K562 (cell line): ENCODE measurements around the gene CEP120. TPM values are rescaled to one million over a fixed set of nuclear protein-coding genes. Genes with fewer than 3 reads are reported as not detected.

ENCODE experiments used
- ARHGAP35 ChIP-seq: fragments of 450-650 bp; IDR thresholded peaks from 2 replicates; pipeline ENCODE4 v1.6.1; 2018; ENCODE audit not compliant: partially characterized antibody
- ATF1 ChIP-seq, 2 experiments: fragments of 450-650 bp in 1 of 2; IDR thresholded peaks; 2 replicates each; pipeline ENCODE4 v1.6.1; 2016; ENCODE audit warnings: missing compliant biosample characterization in 1 of 2, missing genetic modification characterization in 1 of 2
- ATF6 ChIP-seq: sonication (generic); formaldehyde crosslinking; IDR thresholded peaks from 2 replicates; pipeline ENCODE4 v1.4.0; 2020; ENCODE audit warnings: mild to moderate bottlenecking, missing genetic modification reagents
- CBX2 ChIP-seq: fragments of 200-600 bp; sonication (generic); IDR thresholded peaks from one replicate; pipeline ENCODE4 v1.6.1; 2012; ENCODE audit warnings: mild to moderate bottlenecking, low read length, inconsistent platforms; ENCODE audit not compliant: insufficient read depth, poor library complexity, severe bottlenecking
- CHD1 ChIP-seq: fragments of 200-600 bp; sonication (generic); IDR thresholded peaks from one replicate; pipeline ENCODE4 v1.6.1; 2012; ENCODE audit warnings: mild to moderate bottlenecking, moderate library complexity, low read length, inconsistent platforms
- ERF ChIP-seq: fragments of 450-650 bp; formaldehyde crosslinking; IDR thresholded peaks from 2 replicates; pipeline ENCODE4 v1.4.0; 2020; ENCODE audit warnings: mild to moderate bottlenecking, mixed read lengths
- FOXP4 ChIP-seq: sonication (generic); formaldehyde crosslinking; IDR thresholded peaks from 2 replicates; pipeline ENCODE4 v1.8.0; 2022; ENCODE audit warnings: mild to moderate bottlenecking, missing genetic modification reagents, borderline replicate concordance
- HMGN3 ChIP-seq: IDR thresholded peaks from 2 replicates; pipeline ENCODE4 v1.6.1; 2011; ENCODE audit warnings: borderline replicate concordance, low read depth, mild to moderate bottlenecking, mixed read lengths, low read length; ENCODE audit not compliant: insufficient read length; ENCODE audit errors: extremely low read depth
- L3MBTL2 ChIP-seq: fragments of 450-650 bp; IDR thresholded peaks from 2 replicates; pipeline ENCODE4 v1.6.1; 2016; ENCODE audit warnings: mild to moderate bottlenecking, moderate library complexity
- MCM2 ChIP-seq: fragments of 450-650 bp; IDR thresholded peaks from 2 replicates; pipeline ENCODE4 v1.6.1; 2017; ENCODE audit warnings: low read depth, mild to moderate bottlenecking
- MED1 ChIP-seq: sonication (generic); formaldehyde crosslinking; IDR thresholded peaks from 2 replicates; pipeline ENCODE4 v1.8.1; 2023; ENCODE audit warnings: missing genetic modification reagents, borderline replicate concordance
- MYC ChIP-seq, 2 experiments: fragments of 250-450 bp in 1 of 2; sonication (Bioruptor Pico) in 1 of 2; IDR thresholded peaks; 2 replicates each; pipeline versions ENCODE4 v1.5.1 to v1.6.1; 2012 to 2021; ENCODE audit warnings: low read depth in 2 of 2, borderline replicate concordance in 1 of 2, improper control_type of control experiment in 1 of 2, low read length in 1 of 2, mild to moderate bottlenecking in 1 of 2, moderate library complexity in 1 of 2
- NR4A1 ChIP-seq, 2 experiments: fragments of 250-450 bp in 1 of 2; fragments of 450-650 bp in 1 of 2; sonication (Bioruptor Pico) in 1 of 2; IDR thresholded peaks; 2 replicates each; pipeline versions ENCODE4 v1.4.0 to v1.6.1; 2016 to 2020; ENCODE audit warnings: mild to moderate bottlenecking in 2 of 2, missing compliant biosample characterization in 1 of 2, missing genetic modification characterization in 1 of 2, moderate library complexity in 1 of 2
- PHF21A ChIP-seq: fragments of 450-650 bp; IDR thresholded peaks from 2 replicates; pipeline ENCODE4 v1.6.1; 2017; ENCODE audit warnings: low read depth, borderline replicate concordance
- RFX1 ChIP-seq: fragments of 450-650 bp; IDR thresholded peaks from 2 replicates; pipeline ENCODE4 v1.6.1; 2016; ENCODE audit warnings: mild to moderate bottlenecking, moderate library complexity
- RFX7 ChIP-seq: fragments of 250-450 bp; sonication (Bioruptor Pico); IDR thresholded peaks from 2 replicates; pipeline ENCODE4 v1.5.1; 2021; ENCODE audit warnings: mild to moderate bottlenecking
- RNF2 ChIP-seq: sonication (generic); IDR thresholded peaks from 2 replicates; pipeline ENCODE4 v1.6.1; 2016
- TRIM24 ChIP-seq, 2 experiments: fragments of 450-650 bp; IDR thresholded peaks; 2 replicates each; pipeline ENCODE4 v1.6.1; 2016
- ZKSCAN3 ChIP-seq: fragments of 250-450 bp; sonication (Bioruptor Pico); IDR thresholded peaks from 2 replicates; pipeline ENCODE4 v1.4.0; 2020
- ZNF239 ChIP-seq: fragments of 250-450 bp; sonication (Bioruptor Pico); IDR thresholded peaks from 2 replicates; pipeline ENCODE4 v1.4.0; 2020; ENCODE audit warnings: mild to moderate bottlenecking
- ZNF384 ChIP-seq: IDR thresholded peaks from 2 replicates; pipeline ENCODE4 v1.6.1; 2012; ENCODE audit warnings: low read depth, low read length, improper control_type of control experiment
- polyA plus RNA-seq, 8 experiments: library from polyadenylated mRNA; depleted of rRNA in 4 of 8; stranded (reverse) in 5 of 8; unstranded in 3 of 8; fragments of >200 nt; fragmentation: Nextera tagmentation in 2 of 8; fragmentation: Illumina TruSeq in 1 of 8; extraction: Ambion mirVana in 2 of 8; extraction: Trizol in 1 of 8; gene quantifications; 2 replicates each; pipeline versions ENCODE4 v1.2.1 to v1.2.3, GENCODE V29; 2011 to 2014; ENCODE audit warnings: inconsistent platforms in 1 of 8, missing spikeins in 1 of 8
- total RNA-seq, 7 experiments: library from RNA; depleted of rRNA in 6 of 7; stranded (reverse); fragments of >200 nt in 6 of 7; fragmentation: Illumina TruSeq in 2 of 7; extraction: Trizol in 2 of 7; gene quantifications; 2 replicates each; pipeline versions ENCODE4 v1.2.1 to v1.2.3, GENCODE V29; 2011 to 2021; ENCODE audit warnings: low replicate concordance in 1 of 7
- TF ChIP-seq, protein P1 (sequence below): fragments of 450-650 bp; IDR thresholded peaks from 2 replicates; pipeline ENCODE4 v1.7.0; 2016; ENCODE audit warnings: borderline replicate concordance

The CEP120 gene
- total and polyA plus RNA-seq, 9 of the 15 experiments (the other 6 are each of a cell fraction or from before 2014, with no cell fraction given) = 3.3 to 24.9 (median 14.4) TPM

- TF ChIP-seq FOXP4 (CRISPR knock-in tag) (peak; percentile 54; the same call in 1 of the 2 replicates), CBX2 (no peak), MCM2 (no peak), ZNF239 (no peak), ARHGAP35 (no peak), CHD1 (no peak), ERF (0 out of 2 replicates have a peak, but pooled peaks have one; percentile 58), NR4A1 (CRISPR knock-in tag; IDR thresholded peaks at IDR 0.05) (no peak; the same call in 1 of the 2 replicates), NR4A1 (tag; IDR thresholded peaks at IDR 0.05) (no peak), ATF1 (CRISPR knock-in tag; IDR thresholded peaks at IDR 0.05) (no peak), ATF1 (tag; IDR thresholded peaks at IDR 0.05) (peak; percentile 88), PHF21A (no peak), ZKSCAN3 (CRISPR knock-in tag) (no peak), MYC (IDR thresholded peaks at IDR 0.05; ENCODE audit: low read depth, low read length) (peak; percentile 70), MYC (CRISPR knock-in tag; IDR thresholded peaks at IDR 0.05; ENCODE audit: borderline replicate concordance, low read depth) (no peak), ZNF384 (0 out of 2 replicates have a peak, but pooled peaks have one; percentile 17), HMGN3 (peak; percentile 86), ATF6 (CRISPR knock-in tag) (no peak), RNF2 (peak; percentile 51; the same call in 1 of the 2 replicates), MED1 (no peak), RFX1 (peak; percentile 71), RFX7 (no peak), L3MBTL2 (peak; percentile 47; the same call in 1 of the 2 replicates), TRIM24 (IDR thresholded peaks at IDR 0.05) (no peak; a peak in 1 of 4 replicates)
- TF ChIP-seq, protein P1, sequence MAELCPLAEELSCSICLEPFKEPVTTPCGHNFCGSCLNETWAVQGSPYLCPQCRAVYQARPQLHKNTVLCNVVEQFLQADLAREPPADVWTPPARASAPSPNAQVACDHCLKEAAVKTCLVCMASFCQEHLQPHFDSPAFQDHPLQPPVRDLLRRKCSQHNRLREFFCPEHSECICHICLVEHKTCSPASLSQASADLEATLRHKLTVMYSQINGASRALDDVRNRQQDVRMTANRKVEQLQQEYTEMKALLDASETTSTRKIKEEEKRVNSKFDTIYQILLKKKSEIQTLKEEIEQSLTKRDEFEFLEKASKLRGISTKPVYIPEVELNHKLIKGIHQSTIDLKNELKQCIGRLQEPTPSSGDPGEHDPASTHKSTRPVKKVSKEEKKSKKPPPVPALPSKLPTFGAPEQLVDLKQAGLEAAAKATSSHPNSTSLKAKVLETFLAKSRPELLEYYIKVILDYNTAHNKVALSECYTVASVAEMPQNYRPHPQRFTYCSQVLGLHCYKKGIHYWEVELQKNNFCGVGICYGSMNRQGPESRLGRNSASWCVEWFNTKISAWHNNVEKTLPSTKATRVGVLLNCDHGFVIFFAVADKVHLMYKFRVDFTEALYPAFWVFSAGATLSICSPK = no peak
Measured at GRCh38 chr5:123423278-123424149, at the start of gene CEP120 (continued).
